OCI-LY1 (cell line): ENCODE results near the gene SERPINE3.

Source experiments
- EZH2 ChIP-seq: fragments of 200-600 bp; sonication (generic), shearing (Covaris generic); IDR thresholded peaks from 2 replicates; pipeline ENCODE4 v1.8.0; 2017; ENCODE audit warnings: borderline replicate concordance, mixed run types, mild to moderate bottlenecking, antibody characterized with exemption, low read length, moderate library complexity, mixed read lengths
- TF ChIP-seq, protein P1 (sequence below): fragments of 200-600 bp; sonication (generic), shearing (Covaris generic); IDR thresholded peaks from 2 replicates; pipeline ENCODE4 v1.5.1; 2017; ENCODE audit warnings: mild to moderate bottlenecking, antibody characterized with exemption, low read length, moderate library complexity, mixed read lengths

DNA sequence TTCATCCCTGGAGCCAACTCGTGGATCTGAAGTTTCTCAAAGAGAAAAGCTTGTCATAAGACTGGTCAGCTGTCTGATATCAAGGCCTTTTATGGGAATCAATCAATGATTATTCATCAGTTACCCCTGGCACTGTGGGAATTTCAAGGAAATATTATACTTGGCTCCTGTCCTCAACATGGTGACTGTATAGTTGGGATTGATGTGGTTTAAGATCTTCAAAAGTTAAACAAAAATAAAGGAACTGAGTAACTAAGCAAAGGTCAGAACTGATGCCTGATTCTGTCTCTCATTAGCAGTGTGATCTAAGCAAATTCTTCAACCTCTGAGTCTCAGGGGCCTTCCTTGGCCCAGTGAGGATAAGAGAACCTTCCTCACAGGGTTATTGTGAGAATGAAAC lies 22.2 kb upstream of the SERPINE3 start:
- TF ChIP-seq, protein P1, sequence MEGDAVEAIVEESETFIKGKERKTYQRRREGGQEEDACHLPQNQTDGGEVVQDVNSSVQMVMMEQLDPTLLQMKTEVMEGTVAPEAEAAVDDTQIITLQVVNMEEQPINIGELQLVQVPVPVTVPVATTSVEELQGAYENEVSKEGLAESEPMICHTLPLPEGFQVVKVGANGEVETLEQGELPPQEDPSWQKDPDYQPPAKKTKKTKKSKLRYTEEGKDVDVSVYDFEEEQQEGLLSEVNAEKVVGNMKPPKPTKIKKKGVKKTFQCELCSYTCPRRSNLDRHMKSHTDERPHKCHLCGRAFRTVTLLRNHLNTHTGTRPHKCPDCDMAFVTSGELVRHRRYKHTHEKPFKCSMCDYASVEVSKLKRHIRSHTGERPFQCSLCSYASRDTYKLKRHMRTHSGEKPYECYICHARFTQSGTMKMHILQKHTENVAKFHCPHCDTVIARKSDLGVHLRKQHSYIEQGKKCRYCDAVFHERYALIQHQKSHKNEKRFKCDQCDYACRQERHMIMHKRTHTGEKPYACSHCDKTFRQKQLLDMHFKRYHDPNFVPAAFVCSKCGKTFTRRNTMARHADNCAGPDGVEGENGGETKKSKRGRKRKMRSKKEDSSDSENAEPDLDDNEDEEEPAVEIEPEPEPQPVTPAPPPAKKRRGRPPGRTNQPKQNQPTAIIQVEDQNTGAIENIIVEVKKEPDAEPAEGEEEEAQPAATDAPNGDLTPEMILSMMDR = no peak
- no peak for TF ChIP-seq EZH2
